Caco-2 (cell line): Measurements from ENCODE around the gene WDR83. TPM values are rescaled to one million over a fixed set of nuclear protein-coding genes. Genes with fewer than 3 reads are reported as not detected.
A peak's percentile ranks its signal among the peaks of the same experiment; 100 is the strongest.
"Not testable (repeated sequence)": the region's sequence is repeated elsewhere in the genome, so short reads cannot be mapped to it uniquely, and the experiment has no call there.

Source experiments
- BruUV-seq: library from RNA; stranded (reverse); fragments of 400-500 nt; replicated peaks from 2 replicates; lab custom pipeline; 2021; lab: Mats Ljungman, UMichigan
- CTCF ChIA-PET: fragments of 300-600 bp; sonication (Branson Sonifier 250); formaldehyde crosslinking; loops from one replicate; lab custom pipeline; 2022; ENCODE audit warnings: antibody characterized with exemption; lab: Charles Lee
- POLR2A ChIA-PET: fragments of 300-600 bp; sonication (Branson Sonifier 250); formaldehyde crosslinking; loops from one replicate; lab custom pipeline; 2022; ENCODE audit warnings: antibody characterized with exemption; lab: Charles Lee
- DNase-seq, 2 experiments: peaks; one replicate each; pipeline versions ENCODE4 v3.0.0 to v3.0.0-alpha.2; 2020 to 2022
- H3K27me3 ChIP-seq: replicated peaks from 2 replicates; pipeline ENCODE4 v1.6.0; 2011; ENCODE audit warnings: low read length; ENCODE audit not compliant: control insufficient read depth, insufficient read depth
- H3K36me3 ChIP-seq: 2 replicates; pipeline ENCODE4 v1.5.1; 2011; ENCODE audit warnings: low read length; ENCODE audit not compliant: control insufficient read depth, insufficient read depth
- H3K4me1 ChIP-seq: fragments of 250-450 bp; sonication (Bioruptor Pico); 2 replicates; pipeline ENCODE4 v1.5.1; 2020; ENCODE audit warnings: mild to moderate bottlenecking
- H3K4me3 ChIP-seq: 2 replicates; pipeline ENCODE4 v1.5.1; 2011; ENCODE audit warnings: low read depth, mild to moderate bottlenecking, control low read depth, low read length
- H3K9me3 ChIP-seq: fragments of 250-450 bp; sonication (Bioruptor Pico); 2 replicates; pipeline ENCODE4 v1.5.1; 2020; ENCODE audit warnings: mild to moderate bottlenecking, moderate library complexity
- H3K27ac Mint-ChIP-seq: one replicate; pipeline ENCODE4 v1.8.0; 2022; ENCODE audit warnings: mixed read lengths; ENCODE audit not compliant: unreplicated experiment
- H3K27me3 Mint-ChIP-seq: one replicate; pipeline ENCODE4 v1.8.0; 2022; ENCODE audit warnings: mixed read lengths; ENCODE audit not compliant: insufficient read depth, unreplicated experiment
- H3K36me3 Mint-ChIP-seq: one replicate; pipeline ENCODE4 v1.8.0; 2022; ENCODE audit warnings: mild to moderate bottlenecking, mixed read lengths; ENCODE audit not compliant: insufficient read depth, unreplicated experiment
- H3K4me1 Mint-ChIP-seq: one replicate; pipeline ENCODE4 v1.8.0; 2022; ENCODE audit warnings: low read depth, mixed read lengths; ENCODE audit not compliant: unreplicated experiment
- H3K4me3 Mint-ChIP-seq: one replicate; pipeline ENCODE4 v1.8.0; 2022; ENCODE audit warnings: mild to moderate bottlenecking, moderate library complexity, mixed read lengths; ENCODE audit not compliant: unreplicated experiment
- H3K9me3 Mint-ChIP-seq: one replicate; pipeline ENCODE4 v1.8.0; 2022; ENCODE audit warnings: mixed read lengths; ENCODE audit not compliant: unreplicated experiment
- intact Hi-C: fragments of 100-400 bp; cut with micrococcal nuclease; formaldehyde crosslinking; loops from one replicate; pipeline ENCODE4 v1.10.0; 2022; ENCODE audit not compliant: unreplicated experiment
- total RNA-seq: library from RNA; stranded (reverse); gene quantifications from 2 replicates; pipeline ENCODE4 v1.2.3, GENCODE V29; 2022
- TF ChIP-seq, protein P1 (sequence below), 2 experiments: fragments of 200-600 bp in 1 of 2; IDR thresholded peaks; 1 replicate in 1 of 2; 2 replicates in 1 of 2; pipeline versions ENCODE4 v1.5.1 to v1.8.0; 2011 to 2022; ENCODE audit warnings: antibody characterized with exemption in 1 of 2, control low read depth in 1 of 2, inconsistent platforms in 1 of 2, low read depth in 1 of 2, low read length in 1 of 2, mild to moderate bottlenecking in 1 of 2, moderate library complexity in 1 of 2; ENCODE audit not compliant: insufficient read depth in 1 of 2, severe bottlenecking in 1 of 2, unreplicated experiment in 1 of 2

The WDR83 gene
- total RNA-seq, 1 experiment from 2014 or later, result 17.5 TPM

DNA sequence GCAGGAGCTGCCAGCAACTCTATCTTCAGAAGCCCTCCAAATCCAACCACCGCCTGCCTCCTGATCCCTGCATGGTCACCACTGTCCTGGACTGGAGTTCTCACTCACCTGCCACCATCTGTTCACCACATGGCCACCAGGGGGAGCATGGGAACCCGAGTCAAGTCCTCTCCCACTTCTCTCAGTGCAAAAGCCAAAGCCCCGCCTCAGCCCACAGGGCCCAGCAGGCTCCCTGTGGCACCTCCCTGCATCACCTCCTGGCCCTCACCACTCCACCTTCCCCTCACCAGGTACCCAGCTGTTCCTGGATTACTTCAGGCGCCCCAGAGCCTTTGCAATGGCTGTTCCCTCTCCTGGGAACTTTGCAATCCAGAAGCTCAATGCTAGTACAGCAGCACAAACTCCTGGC lies 9.8 kb downstream of the WDR83 start:
- peak; percentile 87 to 91 for DNase-seq
- no peaks in the 10 kb centered on the region for H3K9me3 Mint-ChIP-seq
- no peaks in the 10 kb centered on the region for H3K4me1 Mint-ChIP-seq
- intact Hi-C loops, result no loop called here
- H3K27ac Mint-ChIP-seq, result peak overlapping the region; percentile 82
- H3K4me3 Mint-ChIP-seq, result no peak overlapping the region
- Histone ChIP-seq H3K36me3 (peaks cover 16% of the 10 kb centered on the region), H3K4me1 (no peaks in the 10 kb centered on the region), H3K4me3 (no peak overlapping the region), H3K27me3 (no peaks in the 10 kb centered on the region), H3K9me3 (no peaks in the 10 kb centered on the region)
- TF ChIP-seq, protein P1, sequence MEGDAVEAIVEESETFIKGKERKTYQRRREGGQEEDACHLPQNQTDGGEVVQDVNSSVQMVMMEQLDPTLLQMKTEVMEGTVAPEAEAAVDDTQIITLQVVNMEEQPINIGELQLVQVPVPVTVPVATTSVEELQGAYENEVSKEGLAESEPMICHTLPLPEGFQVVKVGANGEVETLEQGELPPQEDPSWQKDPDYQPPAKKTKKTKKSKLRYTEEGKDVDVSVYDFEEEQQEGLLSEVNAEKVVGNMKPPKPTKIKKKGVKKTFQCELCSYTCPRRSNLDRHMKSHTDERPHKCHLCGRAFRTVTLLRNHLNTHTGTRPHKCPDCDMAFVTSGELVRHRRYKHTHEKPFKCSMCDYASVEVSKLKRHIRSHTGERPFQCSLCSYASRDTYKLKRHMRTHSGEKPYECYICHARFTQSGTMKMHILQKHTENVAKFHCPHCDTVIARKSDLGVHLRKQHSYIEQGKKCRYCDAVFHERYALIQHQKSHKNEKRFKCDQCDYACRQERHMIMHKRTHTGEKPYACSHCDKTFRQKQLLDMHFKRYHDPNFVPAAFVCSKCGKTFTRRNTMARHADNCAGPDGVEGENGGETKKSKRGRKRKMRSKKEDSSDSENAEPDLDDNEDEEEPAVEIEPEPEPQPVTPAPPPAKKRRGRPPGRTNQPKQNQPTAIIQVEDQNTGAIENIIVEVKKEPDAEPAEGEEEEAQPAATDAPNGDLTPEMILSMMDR (IDR thresholded peaks at IDR 0.05; ENCODE audit: insufficient read depth in 1 of 2, low read depth in 1 of 2, low read length in 1 of 2, severe bottlenecking in 1 of 2, unreplicated experiment in 1 of 2), result peak; percentile 84 to 90
- CTCF ChIA-PET, result interaction anchor here (0.6 to 1.6 kb wide), 3 partner anchors 102 to 196 kb away, joined by 3 to 7 read pairs (median 5); no protein-coding TSS in a partner anchor
- BruUV-seq, result no TSS peak
- peaks cover 91% of the 10 kb centered on the region for H3K36me3 Mint-ChIP-seq
- H3K27me3 Mint-ChIP-seq, result no peaks in the 10 kb centered on the region
- POLR2A ChIA-PET, result no interaction called here

DNA sequence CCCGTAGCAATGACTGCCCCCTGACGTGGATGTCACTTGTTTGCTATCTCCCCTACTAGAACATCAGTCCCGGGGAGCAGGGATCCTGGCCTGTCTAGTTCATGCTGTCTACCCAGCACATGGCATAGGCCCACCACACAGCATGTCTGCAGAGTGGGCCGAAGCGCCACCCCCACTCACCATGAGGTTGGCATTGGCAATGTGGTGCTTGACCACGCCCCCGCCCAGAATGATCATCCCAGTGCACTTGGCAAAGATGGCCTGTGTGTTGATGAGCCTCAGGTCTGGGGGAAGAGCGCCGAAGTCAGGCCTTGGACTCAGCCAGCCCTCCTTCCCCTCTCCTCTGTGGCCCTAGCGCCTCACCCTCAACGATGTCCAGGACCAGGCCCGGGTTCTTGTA lies 10.3 kb downstream of the WDR83 start:
- H3K4me3 ChIP-seq, result no peak overlapping the region
- POLR2A ChIA-PET, result no interaction called here
- Mint-ChIP-seq H3K36me3 (peaks cover 92% of the 10 kb centered on the region), H3K9me3 (no peaks in the 10 kb centered on the region), H3K4me3 (no peak overlapping the region), H3K27me3 (no peaks in the 10 kb centered on the region), H3K27ac (no peak overlapping the region), H3K4me1 (no peaks in the 10 kb centered on the region)
- TF ChIP-seq, protein P1 (IDR thresholded peaks at IDR 0.05; ENCODE audit: insufficient read depth in 1 of 2, low read depth in 1 of 2, low read length in 1 of 2, severe bottlenecking in 1 of 2, unreplicated experiment in 1 of 2), result no peak
- no peaks in the 10 kb centered on the region for H3K9me3 ChIP-seq
- H3K36me3 ChIP-seq, result peaks cover 16% of the 10 kb centered on the region
- no TSS peak for BruUV-seq
- no peak for DNase-seq
- intact Hi-C loops, result no loop called here
- H3K27me3 ChIP-seq, result no peaks in the 10 kb centered on the region
- no peaks in the 10 kb centered on the region for H3K4me1 ChIP-seq
- CTCF ChIA-PET, result interaction anchor here (0.6 to 1.6 kb wide), 3 partner anchors 102 to 196 kb away, joined by 3 to 7 read pairs (median 5); no protein-coding TSS in a partner anchor

DNA sequence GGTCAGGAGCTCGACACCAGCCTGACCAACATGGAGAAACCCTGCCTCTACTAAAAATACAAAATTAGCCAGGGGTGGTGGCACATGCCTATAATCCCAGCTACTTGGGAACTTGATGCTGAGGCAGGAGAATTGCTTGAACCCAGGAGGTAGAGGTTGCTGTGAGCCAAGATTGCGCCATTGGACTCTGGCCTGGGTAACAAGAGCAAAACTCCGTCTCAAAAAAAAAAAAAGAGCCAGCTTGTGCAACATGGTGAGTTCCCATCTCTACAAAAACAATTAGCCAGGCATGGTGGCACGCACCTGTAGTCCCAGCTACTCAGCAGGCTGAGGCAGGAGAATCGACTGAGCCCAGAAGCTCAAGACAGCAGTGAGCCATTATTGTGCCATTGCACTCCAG lies 11.4 kb downstream of the WDR83 start:
- peaks cover 82% of the 10 kb centered on the region for H3K36me3 Mint-ChIP-seq
- POLR2A ChIA-PET, H3K4me1 Mint-ChIP-seq, H3K27me3 Mint-ChIP-seq, H3K27ac Mint-ChIP-seq, intact Hi-C loops, H3K4me3 Mint-ChIP-seq, H3K9me3 ChIP-seq, H3K9me3 Mint-ChIP-seq, BruUV-seq, H3K4me3 ChIP-seq, H3K4me1 ChIP-seq, CTCF ChIA-PET, H3K27me3 ChIP-seq, DNase-seq: not testable (repeated sequence)
- peaks cover 14% of the 10 kb centered on the region for H3K36me3 ChIP-seq
